A673 (cell line): Measurements from ENCODE around the gene GLO1. TPM values are rescaled to one million over a fixed set of nuclear protein-coding genes. Genes with fewer than 3 reads are reported as not detected.

ENCODE experiments used
- BruUV-seq: library from RNA; stranded (reverse); fragments of 400-500 nt; replicated peaks from 2 replicates; lab custom pipeline; 2021; lab: Mats Ljungman, UMichigan
- CTCF ChIA-PET: fragments of 300-600 bp; sonication (Branson Sonifier 250); formaldehyde crosslinking; loops from one replicate; lab custom pipeline; 2022; ENCODE audit warnings: antibody characterized with exemption; lab: Charles Lee
- POLR2A ChIA-PET: fragments of 300-600 bp; sonication (Branson Sonifier 250); formaldehyde crosslinking; loops from one replicate; lab custom pipeline; 2022; ENCODE audit warnings: antibody characterized with exemption; ENCODE audit not compliant: low non-redundant PET; lab: Charles Lee
- DNase-seq: peaks from one replicate; pipeline ENCODE4 v3.0.0-alpha.2; 2015; ENCODE audit warnings: low spot score
- H3K27ac ChIP-seq: fragments of 200-600 bp; sonication (generic); 2 replicates; pipeline ENCODE4 v1.5.1; 2016; ENCODE audit warnings: mixed run types, low read depth, mild to moderate bottlenecking, mixed read lengths, antibody characterized with exemption, low read length; ENCODE audit not compliant: poor library complexity, severe bottlenecking
- H3K27me3 ChIP-seq: fragments of 200-600 bp; sonication (generic); replicated peaks from 2 replicates; pipeline ENCODE4 v1.6.1; 2017; ENCODE audit warnings: mixed run types, low read depth, mild to moderate bottlenecking, mixed read lengths, antibody characterized with exemption, low read length; ENCODE audit not compliant: insufficient read depth, poor library complexity
- H3K36me3 ChIP-seq: fragments of 200-600 bp; sonication (generic); 2 replicates; pipeline ENCODE4 v1.6.1; 2016; ENCODE audit warnings: mixed run types, mild to moderate bottlenecking, mixed read lengths, antibody characterized with exemption, low read length; ENCODE audit not compliant: insufficient read depth, poor library complexity, severe bottlenecking
- H3K4me1 ChIP-seq: fragments of 200-600 bp; sonication (generic); 2 replicates; pipeline ENCODE4 v1.6.1; 2017; ENCODE audit warnings: mixed run types, mild to moderate bottlenecking, mixed read lengths, antibody characterized with exemption, low read length; ENCODE audit not compliant: insufficient read depth, poor library complexity, severe bottlenecking
- H3K4me3 ChIP-seq: fragments of 200-600 bp; sonication (generic); 2 replicates; pipeline ENCODE4 v1.5.1; 2016; ENCODE audit warnings: low read depth, mixed run types, mild to moderate bottlenecking, mixed read lengths, low read length; ENCODE audit not compliant: poor library complexity, severe bottlenecking
- H3K9me3 ChIP-seq: fragments of 200-600 bp; sonication (generic); 2 replicates; pipeline ENCODE4 v1.6.1; 2016; ENCODE audit warnings: mixed run types, low read depth, mild to moderate bottlenecking, mixed read lengths, antibody characterized with exemption, low read length; ENCODE audit not compliant: poor library complexity, severe bottlenecking
- CTCF ChIP-seq: fragments of 300-800, 200-600 bp; sonication (generic); conservative IDR thresholded peaks from 2 replicates; pipeline ENCODE4 v1.5.1; 2017; ENCODE audit warnings: low read depth, mild to moderate bottlenecking, antibody characterized with exemption, low read length, moderate library complexity, mixed read lengths
- EZH2 ChIP-seq: fragments of 200-600 bp; sonication (generic); IDR thresholded peaks from 2 replicates; pipeline ENCODE4 v1.6.1; 2017; ENCODE audit warnings: borderline replicate concordance, low read depth, mild to moderate bottlenecking, mixed read lengths, antibody characterized with exemption, low read length; ENCODE audit not compliant: poor library complexity, severe bottlenecking
- intact Hi-C: fragments of 100-400 bp; cut with micrococcal nuclease; formaldehyde crosslinking; loops from one replicate; pipeline ENCODE4 v1.10.0; 2022; ENCODE audit not compliant: unreplicated experiment
- total RNA-seq: library from RNA; stranded (reverse); gene quantifications from 2 replicates; pipeline ENCODE4 v1.2.3, GENCODE V29; 2021

Gene GLO1
- total RNA-seq, 1 experiment from 2014 or later = 183 TPM

GRCh38 chr6:38654263-38654662 lies 48.7 kb downstream of the GLO1 start:
- H3K9me3 ChIP-seq = no peaks in the 10 kb centered on the region
- intact Hi-C loops = no loop called here
- H3K4me3 ChIP-seq = no peak overlapping the region
- DNase-seq = no peak
- no peaks in the 10 kb centered on the region for H3K4me1 ChIP-seq
- no peak overlapping the region for H3K27ac ChIP-seq
- CTCF ChIA-PET = no interaction called here
- no peaks in the 10 kb centered on the region for H3K36me3 ChIP-seq
- H3K27me3 ChIP-seq = no peaks in the 10 kb centered on the region
- TF ChIP-seq EZH2 = no peak
- TF ChIP-seq CTCF = no peak
- POLR2A ChIA-PET = no interaction called here
- BruUV-seq = no TSS peak

GRCh38 chr6:38651121-38651784 lies 51.7 kb downstream of the GLO1 start:
- POLR2A ChIA-PET = no interaction called here

GRCh38 chr6:38650207-38650752 lies 52.7 kb downstream of the GLO1 start:
- ChIA-PET CTCF (no interaction called here), POLR2A (no interaction called here)
- intact Hi-C loops = no loop called here
- no peaks in the 10 kb centered on the region for H3K36me3 ChIP-seq
- no TSS peak for BruUV-seq
- no peaks in the 10 kb centered on the region for H3K27me3 ChIP-seq
- no peaks in the 10 kb centered on the region for H3K4me1 ChIP-seq
- H3K9me3 ChIP-seq = no peaks in the 10 kb centered on the region
- H3K27ac ChIP-seq = no peak overlapping the region
- DNase-seq = no peak
- no peak overlapping the region for H3K4me3 ChIP-seq
- TF ChIP-seq EZH2 (no peak), CTCF (no peak)

More at GRCh38 chr6:38651121-38651784, 51.7 kb downstream of the GLO1 start:
- CTCF ChIA-PET = no interaction called here
- no peaks in the 10 kb centered on the region for H3K27me3 ChIP-seq
- no peaks in the 10 kb centered on the region for H3K9me3 ChIP-seq
- no peak for DNase-seq
- no peak for TF ChIP-seq CTCF
- no peak for TF ChIP-seq EZH2
- no peaks in the 10 kb centered on the region for H3K4me1 ChIP-seq
- H3K27ac ChIP-seq = no peak overlapping the region
- H3K4me3 ChIP-seq = no peak overlapping the region
- H3K36me3 ChIP-seq = no peaks in the 10 kb centered on the region
- intact Hi-C loops = no loop called here
- BruUV-seq = no TSS peak
